ENCODE measurements around the gene KXD1.

The KXD1 gene

DNA sequence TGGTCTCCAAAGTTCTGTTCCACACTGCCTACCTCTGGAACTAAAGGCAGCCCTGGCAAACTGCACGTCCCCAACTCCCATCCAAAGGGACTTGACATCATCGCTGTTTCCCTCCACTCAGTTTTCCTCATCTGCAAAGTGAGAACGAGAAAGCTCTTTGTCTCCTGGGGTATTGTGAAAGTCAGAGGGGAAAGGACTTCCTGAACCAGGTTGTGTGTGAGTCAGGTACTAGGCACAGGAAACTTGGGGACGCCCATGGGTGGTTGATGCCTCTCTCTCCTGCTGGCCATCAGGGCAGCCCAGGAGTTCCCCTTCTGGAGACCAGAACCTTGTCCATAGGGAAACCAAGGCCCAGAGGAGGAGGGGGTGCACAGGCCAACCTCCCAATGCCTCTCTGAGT lies 44.2 kb downstream of the KXD1 start:
- no peak for DNase-seq (ENCODE audit: low read depth in 2 of 2)

DNA sequence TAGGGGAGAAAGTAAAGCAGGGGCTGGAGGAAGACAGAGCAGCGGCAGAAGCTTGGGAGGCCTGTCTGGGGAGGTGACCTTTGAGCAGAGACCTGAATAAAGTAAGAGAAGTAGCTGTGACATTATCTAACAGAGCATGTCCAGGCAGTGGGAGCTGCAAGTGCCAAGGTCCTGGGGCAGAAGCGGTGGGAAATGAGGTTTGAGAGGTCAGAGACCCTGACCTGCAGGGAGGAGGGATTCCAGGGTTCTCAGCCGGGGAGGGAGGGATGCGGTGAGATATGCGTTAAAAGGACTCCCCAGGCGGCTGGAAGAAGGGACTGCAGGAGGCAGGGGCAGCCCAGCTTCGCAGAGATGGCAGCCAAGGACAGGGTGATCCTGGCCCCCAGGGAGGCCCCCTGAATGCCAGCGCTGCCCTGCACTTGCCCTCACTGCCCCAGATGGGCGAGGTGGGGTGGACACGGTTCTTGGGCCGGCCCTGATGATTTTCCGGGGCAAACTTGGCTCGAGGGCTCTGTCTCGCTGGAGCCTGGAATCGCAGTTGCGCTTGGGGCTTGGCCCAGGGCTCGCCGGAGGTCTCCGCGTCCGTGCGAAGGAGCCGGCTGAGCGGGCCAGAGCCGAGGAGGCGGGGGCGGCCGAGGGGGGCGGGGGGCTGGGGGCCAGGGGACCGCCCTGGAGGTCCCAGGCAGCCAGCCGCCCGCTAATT lies 45.7 kb downstream of the KXD1 start:
- DNase-seq (ENCODE audit: low read depth in 2 of 2) = no peak

DNA sequence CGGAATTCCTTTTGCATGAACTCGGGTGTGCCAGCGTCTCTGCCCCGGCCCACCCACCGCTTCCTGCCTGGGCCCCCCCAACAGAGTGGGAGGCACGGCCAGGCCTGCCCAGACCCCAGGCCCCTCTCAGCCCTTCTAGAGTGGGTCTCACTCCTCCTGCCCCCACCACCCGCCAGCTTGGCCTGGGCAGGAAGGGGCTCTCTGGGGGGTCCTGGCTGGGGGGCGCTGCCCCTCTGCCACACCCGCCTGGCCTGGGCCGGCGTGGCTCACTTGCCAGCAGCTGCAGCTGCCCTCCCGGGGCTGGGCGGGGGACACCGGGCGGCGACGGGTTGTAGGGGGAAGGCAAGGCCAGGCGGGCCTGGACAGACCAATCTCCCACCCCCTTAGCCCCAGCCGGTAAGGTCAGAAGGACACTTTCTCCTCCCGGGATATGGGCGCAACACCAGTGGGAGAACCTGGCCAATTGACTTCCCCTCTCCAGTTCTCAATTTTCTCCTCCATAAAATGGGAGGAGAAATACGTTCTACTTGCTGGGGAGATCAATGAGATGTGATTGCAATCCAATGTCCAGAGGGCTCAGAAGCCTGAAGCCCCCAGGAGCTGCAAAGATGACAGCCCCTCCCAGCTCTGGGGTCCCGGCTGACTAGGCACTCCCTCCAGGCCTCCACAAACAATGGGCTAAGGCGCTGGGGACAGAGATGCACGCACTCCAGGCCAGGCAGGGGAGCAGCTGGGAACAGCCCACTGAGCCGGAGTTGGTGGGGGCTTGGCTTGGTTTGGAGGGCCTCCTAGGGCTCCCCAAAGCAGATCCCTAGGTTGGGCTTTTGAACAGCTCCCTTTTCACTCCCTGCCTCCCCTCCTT lies 46.5 kb downstream of the KXD1 start:
- DNase-seq (ENCODE audit: low read depth in 2 of 2) = no peak

DNA sequence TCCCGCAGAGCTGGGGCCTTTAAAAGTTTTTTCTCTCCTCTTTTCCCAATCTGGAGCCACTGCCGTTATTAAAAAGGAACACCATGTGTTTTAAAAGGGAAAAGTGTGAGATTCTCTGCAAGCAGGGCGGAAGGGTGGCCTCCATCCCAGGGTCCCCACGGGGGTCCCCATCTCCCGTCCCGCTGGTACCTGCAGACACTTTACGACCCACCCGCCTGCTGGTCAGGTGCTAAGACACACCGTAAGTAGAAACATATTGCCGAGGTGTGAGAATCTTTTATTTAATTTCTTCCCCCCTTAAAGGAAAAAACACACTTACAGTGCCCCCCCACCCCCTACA lies 47.1 kb downstream of the KXD1 start:
- no peak for DNase-seq (ENCODE audit: low read depth in 2 of 2)

DNA sequence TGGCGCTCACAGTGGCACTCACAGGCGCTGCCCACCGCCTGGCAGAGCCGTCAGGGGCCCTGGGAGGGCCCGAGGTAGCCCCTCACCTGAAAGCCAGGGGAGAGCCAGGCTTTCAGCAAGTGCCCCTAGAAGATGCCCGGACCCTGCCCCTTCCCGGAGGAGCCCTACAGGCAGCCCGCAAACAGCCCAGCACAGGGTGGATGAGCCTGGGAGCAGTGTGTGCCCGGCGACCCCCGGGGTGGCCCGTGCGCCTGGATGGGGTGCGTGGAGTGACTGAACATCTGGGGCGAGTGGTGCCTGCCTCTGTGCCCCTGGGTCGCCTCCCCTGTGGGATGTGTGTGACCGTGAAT lies 47.5 kb downstream of the KXD1 start:
- no peak for DNase-seq (ENCODE audit: low read depth in 2 of 2)

DNA sequence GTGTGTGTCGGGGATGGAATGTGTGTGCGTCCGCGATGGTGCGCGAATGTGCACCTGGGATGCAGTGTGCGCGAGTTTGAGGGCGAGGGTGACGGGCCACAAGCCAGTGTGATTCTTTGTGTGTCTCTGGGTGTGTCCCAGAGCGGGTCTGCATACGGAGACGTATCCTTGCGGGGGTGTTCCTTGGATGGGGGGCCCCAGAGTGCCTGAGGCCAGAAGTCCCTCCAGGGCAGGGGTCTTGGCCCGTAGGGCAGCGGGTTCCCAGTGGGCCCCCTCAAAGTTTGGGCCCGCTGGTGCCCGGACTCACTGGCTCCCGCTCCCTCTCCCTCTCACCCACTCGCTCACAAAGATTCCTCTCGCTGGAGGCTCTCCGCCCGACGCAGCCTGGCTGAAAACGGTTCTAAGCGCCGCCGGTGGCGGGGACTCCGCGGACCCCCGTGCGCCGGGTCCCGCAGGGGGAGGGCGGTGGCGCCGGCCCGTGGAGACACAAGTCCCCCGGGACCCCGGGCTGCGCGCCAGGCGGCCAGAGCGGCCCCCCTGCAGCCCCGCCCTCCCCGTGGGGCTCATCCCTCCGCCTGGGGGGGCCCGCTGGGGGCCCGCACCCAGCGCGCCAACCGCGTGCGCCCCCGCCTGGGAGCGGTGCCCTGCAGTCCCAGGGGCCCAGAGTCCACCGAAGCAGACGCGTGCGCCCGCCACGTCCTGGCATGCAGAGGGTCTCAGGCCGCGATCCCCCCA lies 48.0 kb downstream of the KXD1 start:
- no peak for DNase-seq (ENCODE audit: low read depth in 2 of 2)

DNA sequence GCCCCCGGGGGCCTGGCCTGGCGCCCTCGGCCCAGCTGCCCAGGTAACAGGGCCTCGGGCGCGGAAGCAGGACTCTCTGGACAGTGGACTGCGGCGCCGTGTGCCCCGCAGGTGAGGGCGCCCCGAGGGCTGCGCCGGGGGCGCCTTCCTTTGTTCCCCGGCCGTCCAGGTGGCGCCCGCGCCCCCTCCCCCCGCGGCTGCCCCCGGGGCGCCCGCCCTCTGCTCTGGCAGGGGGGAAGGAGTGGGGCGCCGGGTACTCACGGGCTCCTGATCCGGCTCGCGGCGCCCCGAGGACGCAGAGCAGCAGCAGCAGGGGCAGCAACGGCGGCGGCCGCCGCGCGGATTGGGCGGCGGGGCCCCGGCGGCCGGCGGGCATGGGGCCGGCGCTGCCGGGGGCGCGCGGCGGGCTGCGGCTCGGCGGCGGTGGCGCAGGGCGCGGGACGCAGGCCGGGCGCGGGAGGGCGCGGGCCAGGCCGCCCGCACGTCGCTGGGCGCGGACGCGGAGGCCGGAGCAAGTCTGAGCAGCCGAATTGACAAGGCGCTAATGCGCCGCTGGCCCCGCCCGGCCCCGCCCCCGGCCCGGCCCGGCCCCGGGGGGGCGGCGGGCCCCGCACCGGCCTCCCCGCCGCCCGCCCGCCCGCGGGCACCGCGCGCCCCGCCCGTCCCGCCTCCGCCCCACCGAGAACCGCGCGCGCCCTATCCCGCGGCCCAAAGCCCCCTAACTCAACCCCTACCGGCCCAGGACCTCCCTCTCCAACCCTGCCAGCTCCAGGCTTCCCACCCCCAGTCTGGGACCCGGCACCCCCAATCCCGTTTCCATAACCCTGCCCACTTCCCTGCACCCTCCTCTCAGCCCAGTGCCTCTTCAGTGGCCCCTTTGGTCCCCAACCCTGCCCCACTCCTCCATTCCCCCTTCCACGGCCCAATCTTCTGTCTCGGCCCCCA lies 48.9 kb downstream of the KXD1 start, which contains the start of gene CRLF1:
Gene CRLF1 (minus strand): TSS at position 519 of the 945 bp plus-strand sequence. CDS start 143 bp downstream, at position 376.
- no peak for DNase-seq (ENCODE audit: low read depth in 2 of 2)

DNA sequence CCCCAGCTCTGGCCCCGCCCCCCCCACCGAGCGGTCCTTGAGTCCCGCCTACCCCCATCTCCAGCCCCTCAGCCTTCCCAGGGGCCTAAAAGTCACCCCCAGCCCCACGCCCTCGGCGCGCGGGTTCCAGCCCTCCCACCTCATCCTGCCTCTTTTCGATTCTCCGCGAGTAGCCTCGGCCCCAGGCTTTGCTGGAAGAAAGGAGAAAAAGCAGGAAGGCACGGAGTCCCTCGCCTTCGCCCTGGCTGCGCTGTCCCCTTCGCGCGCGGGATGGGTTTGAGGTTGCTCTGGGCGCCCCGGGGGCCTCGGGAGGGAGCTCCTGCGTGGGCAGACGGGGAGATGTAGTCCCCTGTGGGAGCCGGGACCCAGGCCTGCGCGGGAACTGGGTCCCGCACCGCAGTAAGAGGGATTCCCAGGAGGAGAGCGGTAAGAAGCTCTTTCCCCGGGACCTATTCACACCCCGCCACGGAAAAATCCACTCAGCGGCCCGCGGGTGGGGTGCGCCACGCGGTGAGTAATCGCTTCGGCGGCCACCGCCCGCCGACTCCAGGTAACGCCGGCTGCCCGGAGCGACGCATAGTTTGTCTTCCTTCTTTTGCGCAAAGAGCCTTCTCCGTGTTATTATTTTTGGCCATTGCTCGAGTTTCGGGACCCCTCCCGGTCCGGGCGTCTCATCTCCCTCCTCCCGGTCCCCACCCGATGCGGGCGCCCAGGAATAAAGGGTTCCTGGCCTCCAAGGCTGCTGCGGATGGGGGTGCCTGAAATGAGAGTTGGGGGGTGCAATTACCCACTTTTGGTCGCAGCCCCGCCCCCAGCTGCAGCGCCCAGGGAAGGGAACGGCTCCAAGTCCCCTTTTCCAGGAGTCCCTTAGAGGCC lies 49.8 kb downstream of the KXD1 start:
- peak in 1 of 2 donors; percentile 27 for DNase-seq (ENCODE audit: low read depth in 2 of 2)

DNA sequence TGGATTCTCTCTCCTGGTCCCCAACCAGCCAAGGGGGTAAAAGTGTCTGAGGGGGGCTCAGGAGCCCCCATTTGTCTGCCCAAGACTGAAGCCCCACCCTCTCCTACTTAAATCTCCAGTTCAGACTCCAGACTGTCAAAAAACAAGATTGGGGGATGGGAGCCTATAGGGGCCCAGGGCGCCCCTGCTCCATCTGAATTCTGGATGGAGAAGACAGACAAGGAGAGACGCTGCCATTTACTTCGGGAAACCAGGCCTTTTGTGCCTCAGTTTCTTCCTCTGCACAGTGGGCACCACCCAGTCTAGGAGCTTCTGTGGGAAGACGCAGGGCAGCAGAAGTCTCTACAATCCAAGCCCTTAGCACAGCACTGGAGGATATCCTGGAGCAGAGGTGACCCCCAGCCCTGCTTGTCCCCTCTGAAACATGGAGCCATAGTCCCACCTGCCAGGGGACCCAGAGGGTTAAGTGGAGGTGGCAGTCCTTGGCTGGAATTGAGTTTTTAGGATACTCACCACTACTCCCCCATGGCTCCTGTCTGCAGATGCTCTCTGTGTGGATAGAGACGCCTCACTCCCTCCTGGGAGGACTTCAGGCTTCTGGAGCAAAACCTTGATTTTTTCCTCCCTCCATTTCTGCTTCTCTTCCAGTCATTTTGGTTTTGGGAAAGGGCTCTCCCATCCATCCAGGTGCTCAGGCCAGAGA lies 50.6 kb downstream of the KXD1 start:
- DNase-seq (ENCODE audit: low read depth in 2 of 2) = no peak

DNA sequence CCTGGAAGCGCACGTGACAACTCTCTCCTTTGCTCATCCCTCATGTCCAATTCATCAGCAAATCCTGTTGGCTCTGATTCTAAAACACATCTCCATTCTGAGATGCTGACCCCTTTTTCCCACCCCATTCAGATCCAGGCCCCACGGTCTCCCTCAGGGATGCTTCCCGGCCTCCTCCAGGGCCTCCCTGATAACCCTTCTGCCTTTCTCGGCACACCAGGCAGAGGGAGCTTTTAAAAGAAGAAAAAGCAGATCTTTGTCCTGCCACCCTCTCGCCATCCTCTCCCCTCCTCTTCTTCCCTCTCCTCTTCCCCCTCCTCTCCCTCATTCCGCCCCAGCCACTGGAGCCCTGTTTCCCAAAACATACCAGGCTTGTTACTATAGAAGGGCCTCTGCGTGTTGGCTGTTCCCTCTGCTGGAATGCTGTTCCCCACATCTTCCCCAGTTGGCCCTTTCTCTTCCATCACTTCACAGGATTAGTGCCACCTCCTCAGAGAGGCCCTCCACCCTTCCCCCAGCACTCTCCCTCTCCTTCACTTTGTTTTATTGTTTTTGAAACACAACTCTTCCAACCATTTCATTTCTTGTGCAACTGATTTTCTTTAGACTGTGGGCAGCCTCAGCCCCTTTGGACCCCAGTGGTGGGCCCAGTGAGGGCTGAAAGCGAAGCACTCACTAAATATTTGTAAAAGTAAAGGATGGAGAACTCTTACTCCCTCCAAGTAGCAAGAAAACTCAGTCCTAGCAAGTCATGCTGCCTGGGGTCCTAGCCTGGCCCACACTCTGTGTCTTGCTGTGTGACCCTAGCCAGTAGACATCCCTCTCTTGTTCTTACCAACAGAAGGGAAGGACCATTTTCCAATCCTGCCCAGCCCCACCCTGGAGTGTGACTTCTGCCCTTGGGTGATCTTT lies 51.4 kb downstream of the KXD1 start:
- DNase-seq (ENCODE audit: low read depth in 2 of 2) = no peak

DNA sequence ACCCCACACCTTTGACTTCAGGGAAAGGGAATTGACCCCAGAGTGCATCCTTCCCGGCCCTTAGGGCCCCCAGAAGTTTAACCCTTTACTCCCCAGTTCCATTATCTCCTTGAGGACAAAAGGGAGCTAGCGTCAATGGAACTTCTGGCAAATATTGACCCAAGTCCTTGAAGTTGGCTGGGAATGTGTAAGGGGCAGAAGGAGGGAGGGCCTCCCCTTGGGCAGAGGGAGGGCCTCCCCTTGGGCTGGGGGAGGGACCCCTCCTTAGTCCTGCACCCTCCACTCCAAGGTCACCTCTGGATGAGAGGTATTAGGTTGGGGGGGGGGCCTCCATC lies 52.0 kb downstream of the KXD1 start:
- no peak for DNase-seq (ENCODE audit: low read depth in 2 of 2)

DNA sequence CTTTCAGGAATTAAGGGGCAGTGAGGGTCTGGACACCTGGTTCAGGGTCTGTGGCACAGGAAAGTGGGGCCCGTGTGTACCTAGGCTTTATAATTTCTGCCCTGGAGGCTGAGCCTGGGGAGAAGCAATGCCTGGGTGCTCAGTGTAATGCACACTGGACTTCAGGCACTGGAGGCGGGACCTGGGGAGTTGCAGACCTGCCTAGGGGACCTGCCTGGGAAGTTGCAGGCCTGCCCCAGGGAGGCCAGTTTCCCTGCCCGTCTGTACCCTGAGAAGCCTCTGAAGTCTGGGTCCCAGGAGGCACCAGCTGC lies 52.5 kb downstream of the KXD1 start:
- DNase-seq (ENCODE audit: low read depth in 2 of 2) = no peak

DNA sequence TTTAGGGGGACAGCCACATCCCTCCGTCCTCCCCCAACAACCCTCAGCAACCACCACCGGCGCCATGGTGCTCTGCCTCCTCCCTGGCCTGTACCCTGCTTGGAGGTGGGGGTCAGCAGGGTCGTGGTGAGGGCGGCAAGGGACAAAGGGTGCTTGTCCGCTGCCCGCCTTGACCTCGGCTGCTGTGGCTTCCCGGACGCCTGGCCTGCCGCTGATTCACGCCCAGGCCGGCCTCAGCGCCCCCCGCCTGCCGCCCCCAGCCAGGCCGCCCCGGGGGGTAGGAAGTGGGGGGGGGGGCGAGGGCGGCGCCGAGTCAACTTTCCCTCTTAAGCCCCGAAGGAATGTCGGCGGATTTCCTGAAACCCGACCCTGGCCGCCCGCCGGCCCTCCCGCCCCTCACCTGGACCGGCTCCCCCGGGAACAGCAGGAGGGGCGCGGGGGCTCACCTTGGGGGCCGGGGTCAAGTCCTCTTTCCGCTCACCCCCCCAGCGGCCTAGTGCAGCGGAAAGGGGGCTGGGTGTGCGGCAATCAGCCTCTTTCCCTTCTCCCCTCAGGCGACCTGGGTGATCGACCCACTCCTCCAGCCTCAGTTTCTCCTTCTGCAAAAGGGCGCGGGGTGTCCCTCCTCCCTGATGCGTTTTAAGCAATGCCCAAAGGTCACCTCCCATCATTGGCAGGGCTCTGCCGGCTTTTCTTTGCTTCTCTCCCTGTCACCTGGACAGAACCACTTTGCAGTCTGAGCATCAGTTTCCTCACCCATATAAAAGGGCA lies 53.1 kb downstream of the KXD1 start:
- DNase-seq (ENCODE audit: low read depth in 2 of 2) = no peak

DNA sequence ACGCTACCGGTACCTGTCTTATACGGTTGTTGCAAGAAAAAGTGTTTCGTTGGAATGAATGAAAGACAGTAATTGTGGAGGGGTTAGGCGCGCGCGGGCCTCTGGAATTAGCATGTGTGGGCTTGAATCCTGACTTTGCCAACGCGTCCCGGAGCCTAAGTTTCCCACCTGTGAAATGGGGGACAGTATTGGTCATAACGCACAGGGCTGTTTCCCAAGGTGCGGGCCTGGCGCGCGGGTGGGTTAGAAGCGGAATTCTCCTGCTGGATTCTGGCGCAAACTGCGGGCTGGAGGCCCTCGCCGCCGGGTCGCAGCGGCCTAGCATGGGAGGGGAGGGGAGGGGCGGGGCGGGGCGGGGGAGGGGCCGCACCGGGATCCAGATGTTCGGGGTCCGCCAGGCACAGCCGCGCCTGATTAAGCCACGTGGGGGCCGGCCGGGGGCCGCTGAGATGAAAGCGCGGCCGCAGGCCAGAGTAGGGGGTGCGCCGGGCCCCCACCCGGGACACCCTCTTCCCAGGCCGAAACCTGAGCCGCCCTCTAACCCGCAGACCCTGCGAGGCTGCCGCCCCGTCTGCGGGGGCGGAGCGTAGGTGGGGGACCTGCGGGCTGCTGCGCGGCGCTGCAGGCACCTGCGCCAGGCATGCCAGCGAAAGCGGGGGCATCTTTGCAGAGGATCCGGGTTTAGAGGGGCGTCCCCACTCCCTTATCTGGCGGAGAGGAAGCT lies 53.8 kb downstream of the KXD1 start:
- peak in 1 of 2 donors; percentile 36 for DNase-seq (ENCODE audit: low read depth in 2 of 2)

DNA sequence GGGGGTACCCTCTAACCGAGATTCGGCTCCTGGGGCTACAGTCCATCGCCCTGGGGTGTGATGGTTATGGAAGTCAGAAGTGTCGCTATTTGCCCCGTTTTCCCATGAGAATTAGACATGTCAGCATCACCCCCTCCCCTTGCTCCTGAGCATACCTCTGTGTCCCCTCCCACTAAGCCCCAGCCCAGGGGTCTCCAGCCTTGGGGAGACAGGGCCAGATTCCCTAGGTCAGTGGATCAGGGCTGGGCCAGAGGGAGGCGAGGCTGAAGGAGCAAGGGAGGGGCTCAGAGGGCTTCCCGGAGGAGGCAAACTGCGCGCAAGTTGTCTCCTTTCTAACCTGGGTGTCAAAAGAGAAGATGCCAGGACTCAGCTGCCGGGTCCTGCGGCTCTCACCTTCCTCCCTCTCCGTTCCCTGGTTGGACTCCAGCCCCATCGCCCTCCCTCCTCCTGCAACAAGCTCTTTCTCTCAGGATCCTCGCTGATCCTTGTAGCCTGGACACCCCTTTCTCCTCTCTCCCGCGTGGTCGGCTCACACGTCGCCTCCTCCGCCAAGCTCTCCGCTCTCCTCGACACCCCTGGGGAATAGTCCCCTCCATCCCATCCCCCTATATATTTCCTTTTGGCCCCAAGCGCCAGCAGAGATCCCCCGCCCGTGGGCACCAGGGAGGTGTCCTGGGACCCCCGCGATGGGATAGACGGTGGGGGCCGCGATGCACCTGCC lies 54.5 kb downstream of the KXD1 start:
- DNase-seq (ENCODE audit: low read depth in 2 of 2) = no peak

DNA sequence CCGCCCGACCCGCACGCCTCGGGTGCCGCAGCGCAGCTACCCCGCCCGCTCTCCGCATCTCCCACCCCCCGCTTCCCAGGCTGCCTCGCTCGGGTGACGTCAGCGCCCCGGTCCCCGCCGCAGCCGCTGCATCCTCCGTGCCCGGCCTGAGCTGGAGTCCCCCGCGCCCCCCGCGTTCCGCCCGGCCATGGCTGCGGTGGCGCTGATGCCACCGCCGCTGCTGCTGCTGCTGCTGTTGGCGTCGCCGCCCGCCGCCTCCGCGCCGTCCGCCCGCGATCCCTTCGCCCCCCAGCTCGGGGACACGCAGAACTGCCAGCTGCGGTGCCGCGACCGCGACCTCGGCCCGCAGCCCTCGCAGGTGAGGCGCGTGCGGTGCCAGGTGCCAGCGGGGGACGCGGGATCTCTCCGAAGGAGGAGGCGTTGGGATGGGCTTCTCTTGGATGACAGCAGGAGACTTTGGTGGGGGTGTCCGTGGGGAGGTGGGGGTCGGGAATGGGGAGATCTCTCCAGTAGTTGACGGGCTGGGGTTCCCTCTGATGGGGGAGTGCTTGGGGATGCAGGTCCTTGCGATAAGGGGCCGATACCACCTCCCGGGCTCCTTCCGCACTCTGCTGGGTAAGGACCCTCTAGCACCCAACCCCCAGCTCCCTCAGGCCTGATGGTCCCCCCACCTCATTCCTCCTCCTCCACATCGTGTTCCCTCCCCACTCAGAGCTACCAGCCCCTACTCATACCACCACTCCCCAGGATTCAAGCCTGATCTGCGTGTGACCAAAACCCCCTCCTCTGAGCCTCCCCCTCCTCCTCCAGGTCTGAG lies 55.3 kb downstream of the KXD1 start, which contains the start of gene TMEM59L:
Gene TMEM59L (plus strand): TSS at position 99 of the 817 bp plus-strand sequence. CDS start 89 bp downstream, at position 188.
- peak in 1 of 2 donors; percentile 38 for DNase-seq (ENCODE audit: low read depth in 2 of 2)

All from stimulated activated CD8-positive, alpha-beta memory T cell treated with anti-CD3 and anti-CD28 coated beads, Interleukin-7, amount 100 ng/mL, for 4 hours (primary cell).